ENCODE data around the gene BABAM1.

BABAM1 gene

DNA sequence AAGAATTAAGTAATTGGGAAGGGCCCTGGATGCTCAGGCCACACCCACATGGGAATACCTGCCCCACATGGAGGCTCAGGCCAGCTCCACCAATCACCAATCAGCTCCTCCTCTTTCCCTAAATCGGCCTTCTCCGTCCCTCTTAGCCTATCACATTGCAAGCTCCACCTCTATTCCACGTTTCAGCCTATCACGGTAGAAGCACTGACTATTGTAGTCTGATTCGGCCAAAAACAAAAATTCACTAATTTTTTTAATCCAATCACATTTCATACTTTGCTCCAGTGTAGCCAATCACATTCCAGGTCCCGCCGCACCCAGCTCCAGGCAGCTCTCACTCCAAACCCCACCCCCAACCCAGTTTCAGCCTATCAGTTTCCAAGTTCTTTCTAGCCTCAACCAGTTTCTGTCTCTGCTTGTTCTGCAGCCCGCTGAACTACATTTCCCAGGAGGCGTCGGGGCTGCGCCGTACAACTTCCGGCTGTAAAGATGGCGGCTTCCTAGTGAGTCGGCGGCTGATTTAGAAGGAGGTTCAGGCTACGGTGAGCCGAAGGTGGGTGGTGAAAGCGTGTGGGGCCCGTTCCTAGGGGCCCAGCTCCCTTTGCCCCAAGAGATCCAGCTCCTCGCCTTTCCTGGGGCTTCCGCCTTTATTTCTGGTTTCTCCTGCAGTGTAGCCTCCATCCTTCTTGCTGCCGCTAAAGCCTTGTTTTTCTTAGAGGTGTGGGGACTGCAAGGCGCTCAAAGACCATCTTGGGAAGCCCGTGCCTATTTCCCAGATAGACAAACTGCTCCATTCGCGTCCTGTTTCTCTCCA lies at the start of gene BABAM1:
TSS of gene BABAM1 (plus strand) at position 469 of the 814 bp plus-strand sequence. CDS start 1,364 bp downstream, outside the sequence.
- DNase-seq (ENCODE audit: low read depth) = peak; percentile 95

DNA sequence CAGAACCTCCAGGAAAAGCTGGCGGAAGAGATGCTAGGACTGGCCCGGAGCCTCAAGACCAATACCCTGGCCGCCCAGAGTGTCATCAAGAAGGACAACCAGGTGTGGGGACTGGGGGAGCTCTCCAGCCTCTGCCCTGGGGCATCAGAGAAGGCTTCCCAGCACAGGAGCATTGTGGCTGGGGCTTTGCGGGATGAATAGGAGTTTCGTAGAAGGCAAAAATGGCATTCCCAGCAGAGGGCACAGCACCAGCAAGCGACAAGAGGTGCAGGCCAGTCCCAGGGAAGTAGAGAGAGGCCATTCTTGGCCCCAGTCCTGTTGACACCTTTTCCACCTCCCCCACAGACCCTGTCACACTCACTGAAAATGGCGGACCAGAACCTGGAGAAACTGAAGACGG lies 48.0 kb upstream of the BABAM1 start:
- DNase-seq (ENCODE audit: low read depth) = no peak

DNA sequence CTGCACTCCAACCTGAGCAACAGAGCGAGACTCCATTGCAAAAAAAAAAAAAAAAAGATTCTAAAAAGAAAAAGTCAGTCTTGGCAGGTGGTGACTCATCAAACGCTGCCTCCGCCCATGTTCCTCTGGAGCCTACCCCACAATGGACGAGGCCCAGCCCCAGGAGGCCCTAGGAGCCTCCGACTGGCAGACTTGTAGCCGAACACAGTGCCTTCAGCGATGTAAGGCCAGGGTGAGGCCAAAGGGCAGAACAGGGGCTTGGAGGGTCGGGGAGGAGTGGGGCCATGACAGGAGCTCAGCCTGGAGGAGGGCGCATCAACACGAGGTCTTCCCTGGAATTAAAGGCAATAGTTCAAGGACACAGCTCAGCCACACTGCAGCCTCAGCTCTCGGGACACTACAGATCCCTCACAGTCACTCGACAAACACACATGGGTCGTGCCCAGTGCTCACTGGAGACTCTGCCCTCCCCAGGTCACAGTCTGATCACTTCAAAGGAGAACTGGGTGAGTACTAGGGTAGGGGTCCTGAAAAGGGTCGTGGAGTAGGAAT lies 47.0 kb upstream of the BABAM1 start:
- DNase-seq (ENCODE audit: low read depth) = no peak

DNA sequence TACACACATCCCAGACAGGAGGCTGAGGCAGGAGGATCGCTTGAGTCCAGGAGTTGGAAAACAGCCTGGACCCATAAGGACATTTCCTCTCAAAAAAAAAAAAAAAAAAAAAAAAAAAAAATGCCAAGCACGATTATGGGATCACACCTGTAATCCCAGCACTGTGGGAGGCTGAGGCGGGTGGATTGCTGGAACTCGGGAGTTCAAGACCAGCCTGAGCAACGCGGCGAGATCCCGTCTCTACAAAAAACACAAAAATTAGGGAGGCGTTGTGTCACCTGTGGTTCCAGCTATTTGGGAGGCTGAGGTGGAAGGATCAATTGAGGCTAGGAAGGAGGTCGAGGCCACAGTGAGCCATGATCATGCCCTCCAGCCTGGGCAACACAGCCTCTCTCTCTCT lies 42.2 kb upstream of the BABAM1 start:
- no peak for DNase-seq (ENCODE audit: low read depth)

DNA sequence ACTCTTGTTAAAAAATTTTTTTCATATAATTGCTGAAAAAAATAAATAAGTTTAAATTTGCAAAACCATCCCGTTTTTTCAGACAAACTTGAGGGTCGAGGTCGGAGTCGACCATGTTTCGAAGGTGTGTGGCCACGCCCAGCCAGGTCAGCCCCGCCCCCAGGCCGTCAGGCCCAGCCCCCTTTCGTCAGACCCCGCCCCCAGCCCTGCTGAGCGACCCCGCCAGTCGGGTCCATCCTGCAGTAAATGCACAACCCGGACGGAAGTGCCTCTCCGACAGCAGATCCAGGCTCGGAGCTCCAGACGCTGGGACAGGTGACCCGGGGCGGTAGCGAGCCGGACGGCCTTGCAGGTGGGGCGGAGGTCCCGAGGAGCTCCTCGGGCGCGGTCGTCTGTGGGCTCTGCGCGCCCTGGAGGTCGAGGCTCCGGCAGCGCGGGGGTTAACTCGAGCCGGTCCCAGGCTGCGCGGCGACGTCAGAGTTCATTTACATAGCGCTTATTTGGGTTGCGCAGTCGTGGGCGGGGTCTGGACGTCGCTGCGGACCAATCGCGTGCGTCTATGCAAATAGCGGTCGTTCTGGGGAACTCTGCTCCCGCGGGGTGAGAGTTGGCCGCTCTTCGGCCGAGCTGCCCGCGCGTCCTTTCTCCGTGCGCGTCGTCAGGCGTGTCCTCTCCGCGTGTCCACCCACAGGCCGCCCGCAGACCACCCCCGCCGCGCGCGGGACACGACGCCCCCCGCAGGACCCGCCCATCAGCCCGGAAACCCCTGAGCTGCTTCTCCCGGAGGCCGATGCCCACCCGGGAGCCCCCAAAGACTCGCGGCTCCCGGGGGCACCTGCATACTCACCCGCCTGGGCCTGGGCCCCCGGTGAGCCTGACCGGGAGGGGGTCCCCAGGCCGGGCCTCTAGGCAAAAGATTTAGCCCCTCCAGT lies 41.0 kb upstream of the BABAM1 start, which contains the start of gene OCEL1:
TSS of gene OCEL1 (plus strand) at position 225 of the 932 bp plus-strand sequence. CDS start at position 247, 22 bp downstream.
- DNase-seq (ENCODE audit: low read depth) = peak; percentile 93

DNA sequence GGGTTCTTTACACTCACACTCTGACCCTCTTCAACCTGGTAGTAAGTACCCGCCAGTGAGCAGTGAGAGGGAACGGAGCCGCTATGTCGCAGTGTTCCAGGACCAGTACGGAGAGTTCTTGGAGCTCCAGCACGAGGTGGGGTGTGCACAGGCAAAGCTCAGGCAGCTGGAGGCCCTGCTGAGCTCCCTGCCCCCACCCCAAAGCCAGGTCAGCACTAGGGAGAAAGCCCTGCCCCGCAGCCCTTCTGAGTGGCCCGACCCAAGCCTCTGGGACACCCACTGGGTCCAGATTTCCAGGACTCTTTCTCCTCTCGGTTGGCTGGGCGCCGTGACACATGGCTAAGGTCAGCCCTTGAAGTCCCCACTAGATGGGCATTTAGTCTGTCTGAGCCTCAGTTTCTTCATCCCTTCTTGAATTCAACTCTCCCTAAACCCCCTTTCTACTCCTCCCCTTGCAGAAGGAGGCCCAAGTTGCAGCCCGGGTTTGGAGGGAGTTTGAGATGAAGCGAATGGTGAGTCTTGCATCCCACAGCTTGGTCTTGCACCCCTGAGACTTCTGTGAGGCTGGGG lies 39.4 kb upstream of the BABAM1 start:
- no peak for DNase-seq (ENCODE audit: low read depth)

DNA sequence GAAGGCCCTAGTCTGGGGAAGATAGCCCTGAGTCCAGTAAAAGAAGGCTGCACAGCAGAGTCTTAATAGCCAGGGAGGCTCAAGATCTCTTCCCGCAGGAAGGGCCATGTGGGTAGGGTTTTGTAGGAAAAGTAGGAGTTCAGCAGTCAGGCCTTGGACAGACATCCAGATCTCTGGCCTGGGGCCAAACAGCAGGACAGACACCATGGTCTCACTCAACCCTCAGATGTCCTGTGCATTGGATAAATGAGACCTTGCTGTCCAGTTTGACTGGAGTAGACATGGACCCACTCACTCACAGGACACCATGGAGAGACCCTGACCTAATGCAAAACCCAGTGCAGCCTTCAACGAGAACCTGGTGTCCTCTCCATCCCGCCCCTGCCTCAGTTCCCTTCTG lies 37.4 kb upstream of the BABAM1 start:
- DNase-seq (ENCODE audit: low read depth) = no peak

DNA sequence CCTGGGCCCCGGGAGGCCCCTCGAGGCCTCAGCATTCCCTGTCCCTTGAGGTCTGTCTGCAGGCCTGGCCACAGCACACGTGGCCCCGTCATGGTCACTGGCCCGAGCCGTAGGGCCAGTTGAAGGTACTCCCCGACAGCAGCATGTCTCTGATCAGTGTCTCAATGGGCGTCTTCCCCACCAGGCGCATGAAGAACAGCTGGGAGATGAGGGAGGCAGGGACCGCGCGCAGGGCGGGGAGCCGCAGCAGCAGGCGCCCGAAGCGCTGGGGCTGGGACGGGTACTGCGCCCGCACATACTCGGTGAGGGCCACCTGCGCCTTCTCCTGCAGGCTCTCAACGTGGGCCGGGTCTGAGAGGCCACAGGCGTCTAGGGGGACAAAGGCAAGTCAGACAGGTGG lies 35.0 kb upstream of the BABAM1 start:
- no peak for DNase-seq (ENCODE audit: low read depth)

DNA sequence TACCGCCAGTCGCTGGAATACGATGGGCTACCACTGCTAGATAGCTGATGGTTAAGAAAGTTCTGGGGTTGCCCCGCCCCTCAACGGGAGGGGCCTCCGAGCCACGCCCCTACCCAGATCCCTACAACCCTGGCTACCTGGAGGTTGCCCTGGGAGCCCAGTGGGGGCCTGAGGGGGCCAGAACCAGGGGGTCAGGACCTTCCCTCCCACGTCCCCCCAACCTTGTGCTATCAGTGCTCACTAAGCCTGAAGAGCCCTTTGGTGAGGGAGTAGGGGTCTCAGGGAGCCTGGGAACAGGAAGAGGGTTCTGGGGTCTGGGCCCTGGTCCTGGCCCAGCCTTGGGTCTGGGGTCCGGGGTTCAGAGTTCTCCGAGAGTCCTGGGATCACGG lies 32.3 kb upstream of the BABAM1 start:
- DNase-seq (ENCODE audit: low read depth) = peak; percentile 28

DNA sequence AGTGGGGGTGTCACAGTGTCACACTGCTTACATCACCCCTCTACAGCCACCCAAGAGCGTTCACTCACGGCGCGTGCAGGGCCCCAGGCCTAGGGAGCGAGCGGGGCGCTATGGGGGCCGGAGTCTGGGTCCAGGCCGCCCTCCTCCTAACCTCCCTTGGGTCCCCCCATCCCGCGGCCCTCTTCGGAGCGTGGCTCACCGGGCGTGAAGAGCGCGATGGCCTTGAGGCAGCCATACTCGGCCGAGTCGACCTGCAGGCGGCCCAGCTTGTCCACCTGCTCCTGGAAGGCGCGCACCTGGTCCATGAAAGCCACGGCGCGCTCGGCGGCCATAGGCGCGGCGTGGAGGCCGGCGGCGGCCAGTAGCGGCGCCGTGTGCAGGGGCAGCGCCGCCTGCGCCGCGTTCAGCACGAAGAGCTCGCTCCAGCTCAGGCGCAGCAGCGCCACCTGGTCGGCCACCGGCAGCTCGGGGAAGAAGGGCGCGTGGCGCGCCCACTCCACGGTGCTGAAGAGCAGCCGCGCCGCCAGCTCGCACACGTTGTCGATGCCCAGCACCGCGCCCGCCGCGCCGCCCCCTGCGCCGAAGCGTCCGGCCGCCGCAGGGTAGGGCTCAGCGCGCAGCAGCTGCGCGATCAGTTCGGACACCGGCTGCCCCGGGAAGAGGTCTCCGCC lies 31.8 kb upstream of the BABAM1 start:
- DNase-seq (ENCODE audit: low read depth) = peak; percentile 53

DNA sequence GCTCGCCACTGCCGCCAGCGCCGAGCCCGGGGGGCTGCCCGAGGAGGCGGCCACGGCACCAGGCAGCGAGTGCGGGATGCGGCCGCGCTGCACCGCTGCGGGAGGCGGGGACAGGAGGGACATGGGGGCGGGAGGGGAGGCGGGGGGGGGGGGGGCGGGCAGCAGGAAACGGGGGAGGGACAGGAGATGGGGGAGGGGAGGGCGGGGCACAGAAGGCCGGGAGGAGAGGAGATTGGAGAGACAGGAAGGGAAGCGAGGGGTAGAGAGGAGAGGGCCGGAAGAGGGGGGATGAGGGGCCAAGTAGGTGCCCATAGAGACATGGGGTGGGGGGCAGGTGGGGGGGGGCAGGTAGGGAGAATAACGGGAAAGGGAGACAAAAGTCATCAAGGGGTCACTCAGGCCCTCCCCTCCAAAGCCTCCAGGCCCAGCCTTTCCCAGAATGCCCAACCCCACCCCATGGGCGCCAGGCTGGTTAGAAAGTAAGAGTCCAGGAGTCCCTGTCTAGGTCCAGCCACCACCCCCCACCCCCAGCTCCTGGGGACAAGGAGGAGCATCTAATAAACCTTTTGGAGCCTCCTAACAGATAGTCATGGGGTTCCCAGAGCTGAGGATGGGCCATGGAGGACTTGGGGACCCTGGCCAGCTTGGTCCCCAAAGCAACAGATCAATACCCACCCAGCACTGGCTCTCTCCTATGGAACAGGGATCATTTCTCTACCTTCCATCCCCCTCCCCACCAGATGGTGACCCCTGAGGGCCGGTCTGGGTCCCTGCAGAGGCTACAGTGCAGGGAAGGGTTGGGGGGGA lies 31.1 kb upstream of the BABAM1 start:
- no peak for DNase-seq (ENCODE audit: low read depth)

DNA sequence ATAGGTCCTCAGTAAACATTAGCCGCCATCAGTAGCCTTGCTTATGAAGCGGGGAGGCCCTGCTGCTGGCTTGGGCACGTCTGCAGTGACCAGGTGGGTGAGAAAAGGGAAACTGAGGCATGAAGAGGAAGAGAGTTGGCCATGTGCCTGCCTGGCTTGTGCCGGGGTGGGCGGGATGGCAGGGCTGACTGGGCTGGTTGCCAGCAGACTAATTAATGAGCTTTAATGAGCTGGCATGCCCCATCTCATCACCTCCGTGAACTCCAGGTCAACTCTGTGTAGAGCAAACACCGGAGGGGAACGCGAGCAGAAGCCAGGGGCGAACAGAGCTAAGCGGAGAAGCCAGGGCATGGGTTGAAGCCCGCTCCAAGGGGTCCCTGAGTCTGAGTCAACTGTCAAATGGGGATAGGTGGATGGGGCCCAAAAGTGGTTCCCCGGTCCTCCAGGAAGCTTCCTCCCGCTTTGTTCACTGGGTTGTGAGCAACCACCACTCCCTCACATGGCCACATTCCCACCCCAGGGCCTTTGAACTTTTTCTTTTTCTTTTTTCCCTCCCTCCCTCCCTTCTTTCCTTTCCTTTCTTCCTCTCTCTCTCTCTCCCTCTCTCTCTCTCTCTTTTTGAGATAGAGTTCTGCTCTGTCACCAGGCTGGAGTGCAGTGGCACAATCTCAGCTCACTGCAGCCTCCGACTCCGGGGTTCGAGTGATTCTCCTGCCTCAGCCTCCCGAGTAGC lies 30.3 kb upstream of the BABAM1 start:
- no peak for DNase-seq (ENCODE audit: low read depth)

DNA sequence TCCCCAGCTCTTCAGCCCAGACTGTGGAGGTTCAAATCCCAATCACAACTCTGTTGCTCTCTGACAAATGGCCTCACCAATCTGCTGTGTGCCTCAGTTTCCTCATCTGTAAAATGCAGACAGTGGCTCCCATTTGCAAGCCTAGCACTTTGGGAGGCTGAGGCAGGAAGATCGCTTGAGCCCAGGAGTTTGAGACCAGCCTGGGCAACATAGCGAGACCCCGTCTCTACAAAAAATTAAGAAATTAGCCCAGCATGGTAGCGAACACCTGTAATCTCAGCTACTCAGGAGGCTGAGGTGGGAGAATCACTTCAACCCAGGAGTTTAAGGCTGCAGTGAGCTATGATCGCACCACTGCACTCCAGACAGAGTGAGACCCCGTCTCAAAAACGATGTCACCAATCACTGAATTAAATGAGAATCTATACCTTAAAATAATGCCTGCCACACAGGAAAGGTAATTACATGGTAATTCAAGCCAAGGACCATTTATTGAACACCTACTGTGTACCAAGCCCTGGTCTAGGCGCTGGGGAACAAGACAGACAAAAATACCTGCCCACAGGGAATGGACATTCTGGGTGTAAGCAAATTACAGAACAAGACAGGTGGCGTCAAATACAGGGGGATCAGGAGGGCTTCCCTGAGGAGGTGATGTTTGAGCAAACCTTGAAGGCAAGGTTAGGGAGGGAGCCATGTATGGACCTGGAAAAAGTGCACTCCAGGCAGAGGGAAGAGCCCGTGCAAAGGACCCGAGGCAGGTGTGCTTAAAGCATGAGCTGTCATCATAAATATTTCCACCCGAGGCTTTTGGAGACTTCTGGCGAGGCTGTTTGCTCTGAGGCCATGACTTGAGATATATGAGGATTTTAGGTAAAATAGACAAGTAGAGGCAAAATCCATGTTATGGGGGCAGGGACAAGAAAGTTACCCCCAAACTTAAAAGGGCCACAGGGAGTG lies 29.2 kb upstream of the BABAM1 start:
- DNase-seq (ENCODE audit: low read depth) = no peak

DNA sequence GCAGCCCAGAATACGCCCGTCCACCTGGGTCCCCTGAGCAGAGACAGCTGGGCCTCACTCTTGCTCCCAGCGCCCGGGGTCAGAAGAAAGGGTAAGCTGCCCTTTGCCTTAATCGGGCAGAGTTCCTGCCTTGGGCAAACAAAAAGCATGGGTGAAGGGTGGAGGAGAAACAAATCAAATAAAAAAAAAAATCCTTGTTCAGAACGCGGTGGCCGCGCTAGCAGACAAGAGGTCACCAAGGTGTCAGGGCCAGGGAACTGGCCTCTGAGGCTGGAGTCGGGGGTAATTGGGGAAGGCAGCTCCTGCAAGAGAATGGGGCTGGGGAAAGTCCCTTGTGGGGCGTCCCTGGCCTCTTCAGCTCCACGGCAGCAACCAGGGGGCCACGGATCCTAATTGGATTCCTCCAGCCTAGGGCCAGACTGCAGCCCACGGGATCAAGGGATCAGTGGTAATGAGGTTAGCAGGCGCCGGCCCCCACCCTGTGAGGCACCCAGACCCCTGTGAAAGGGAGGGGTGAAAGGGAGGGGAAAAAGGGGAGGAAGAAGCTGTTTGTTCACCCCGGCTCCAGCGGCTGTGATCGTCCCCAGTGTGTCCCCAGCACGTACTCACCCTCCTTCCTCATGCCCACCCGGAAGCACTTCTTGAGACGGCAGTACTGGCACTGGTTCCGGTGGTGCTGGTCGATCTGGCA lies 27.0 kb upstream of the BABAM1 start:
- DNase-seq (ENCODE audit: low read depth) = no peak

DNA sequence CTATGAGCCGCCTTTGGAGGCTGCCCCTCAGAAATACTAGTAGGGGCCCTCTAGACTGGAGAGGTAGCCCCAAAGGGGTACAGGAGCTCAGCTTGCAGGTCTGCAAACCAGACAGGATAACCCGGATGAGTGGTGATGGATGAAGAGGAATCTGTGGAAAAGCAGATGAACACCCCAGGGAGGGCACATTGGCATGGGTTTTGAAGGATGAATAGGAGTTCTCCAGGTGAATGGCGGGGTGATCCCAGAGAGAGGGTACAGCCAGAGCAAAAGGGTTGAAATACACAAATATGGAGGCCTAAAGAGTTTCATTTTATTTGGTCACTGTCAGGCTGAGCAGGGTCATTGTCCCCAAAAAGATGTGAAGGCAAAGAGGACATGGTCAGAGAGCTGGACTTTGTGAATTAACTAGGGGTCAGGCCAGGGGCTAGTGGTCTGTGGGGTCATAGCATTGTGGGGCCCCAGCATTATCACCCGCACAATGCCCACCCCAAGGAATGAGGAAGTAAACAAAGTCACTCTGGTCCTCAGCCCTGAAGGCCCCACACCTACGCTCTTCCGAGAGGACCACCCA lies 26.3 kb upstream of the BABAM1 start:
- DNase-seq (ENCODE audit: low read depth) = no peak

DNA sequence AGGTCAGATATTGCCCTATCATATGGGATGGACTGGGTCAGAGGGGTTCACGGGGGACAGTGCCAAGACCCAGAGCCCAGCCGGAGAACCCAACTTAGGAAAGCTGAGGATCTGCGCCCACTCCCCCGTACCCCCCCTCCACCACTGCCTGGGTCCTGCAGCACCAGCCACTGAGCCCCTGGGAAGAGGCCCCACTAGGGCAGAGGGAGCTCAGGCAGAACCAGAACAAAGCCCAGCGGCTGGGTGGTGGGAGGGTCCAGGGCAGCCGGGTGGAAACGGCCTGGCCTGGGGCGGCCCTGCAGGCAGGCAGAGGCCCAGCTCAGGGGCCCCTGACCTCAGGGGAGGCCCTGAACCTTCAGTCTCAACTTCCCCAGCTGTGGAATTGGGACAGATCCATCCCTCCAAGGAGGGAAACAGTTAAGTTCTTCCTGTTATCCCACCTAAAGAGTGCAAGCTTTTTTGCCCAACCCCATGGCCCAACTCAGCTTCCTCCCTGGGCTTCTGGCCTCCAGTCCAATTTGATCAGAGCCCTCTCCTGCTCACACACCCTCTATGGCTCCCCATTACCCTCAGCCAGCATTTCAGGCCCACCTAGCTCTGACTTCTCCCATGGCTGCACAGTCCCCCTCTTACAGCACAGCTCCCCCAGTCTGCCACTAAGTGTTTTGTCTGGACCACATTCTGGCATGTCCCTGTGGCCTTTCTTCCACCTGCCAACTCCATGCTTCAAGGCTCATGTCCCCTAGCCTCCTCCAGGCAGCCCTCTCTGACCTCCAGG lies 24.6 kb upstream of the BABAM1 start:
- no peak for DNase-seq (ENCODE audit: low read depth)

DNA sequence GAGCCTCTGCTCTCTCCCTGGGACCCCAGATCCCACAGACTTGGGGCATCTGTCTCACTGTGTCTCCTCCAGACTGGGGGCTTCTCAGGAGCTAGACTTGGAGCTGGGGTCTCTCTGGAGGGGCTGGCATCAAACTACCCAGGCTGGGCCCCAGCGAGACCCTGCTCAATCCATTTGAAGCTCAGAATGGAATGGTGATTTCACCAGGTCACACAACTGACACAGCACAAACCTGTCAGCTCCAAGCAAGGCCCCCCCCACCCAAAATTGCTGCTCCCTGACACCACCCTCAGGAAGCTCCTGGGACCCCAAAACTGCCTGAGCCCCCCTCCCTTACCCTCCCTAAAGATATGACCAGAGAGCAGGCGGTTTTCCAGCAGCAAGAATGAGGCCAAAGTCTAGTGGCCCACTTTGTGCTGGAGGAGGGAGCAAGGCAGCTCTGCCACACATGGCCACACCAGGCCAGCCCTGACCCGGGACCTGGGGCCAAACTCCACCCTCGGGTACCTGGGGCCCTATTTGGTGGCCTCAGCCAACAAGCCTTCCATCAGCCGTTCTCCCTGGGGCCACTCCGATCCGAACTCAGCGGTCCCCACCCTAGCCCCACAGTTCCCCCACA lies 23.9 kb upstream of the BABAM1 start:
- no peak for DNase-seq (ENCODE audit: low read depth)
